ENCODE measurements around the gene MOB1A.

MOB1A gene

DNA sequence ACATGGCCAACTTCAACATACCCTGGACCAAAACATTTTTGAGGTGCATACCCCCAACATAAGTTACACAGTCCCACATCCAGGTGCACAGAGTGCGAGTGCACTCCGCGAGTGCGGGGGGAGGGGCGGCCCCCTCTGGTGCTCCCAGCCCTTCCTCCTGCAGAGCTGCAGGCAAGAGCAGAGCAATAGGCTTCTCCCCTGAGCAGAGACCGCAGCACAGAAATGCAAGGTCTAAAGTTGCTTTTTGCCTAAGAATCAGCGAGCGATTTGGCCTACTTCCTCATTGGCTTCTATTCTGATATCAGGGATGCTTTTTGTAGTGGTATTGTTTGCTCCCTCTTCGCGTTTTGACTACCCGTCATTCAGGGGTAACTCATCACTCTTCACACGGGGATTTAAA lies 71.6 kb downstream of the MOB1A start:
- no peak for DNase-seq (ENCODE audit: low read depth in 3 of 3, low spot score in 1 of 3)

DNA sequence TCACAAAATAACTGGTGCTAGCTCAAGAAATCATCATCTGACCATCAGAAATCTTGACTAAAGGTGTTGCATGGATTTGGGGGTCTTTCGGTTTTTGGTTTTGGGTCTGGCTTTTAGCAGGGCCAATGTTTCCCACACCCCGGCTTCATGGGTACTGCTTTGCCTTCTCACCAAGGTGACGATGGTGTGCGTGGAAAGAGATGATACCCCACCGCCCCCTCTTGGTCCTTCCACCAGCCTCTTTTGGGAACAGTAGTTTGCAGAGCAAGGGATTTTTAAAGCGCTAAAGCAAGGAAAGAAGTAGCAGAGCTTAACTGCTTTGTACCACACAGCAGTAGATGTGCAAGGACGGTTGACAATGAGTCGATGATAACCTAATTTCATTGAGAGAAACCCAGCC lies 73.3 kb downstream of the MOB1A start:
- DNase-seq (ENCODE audit: low read depth in 3 of 3, low spot score in 1 of 3): no peak

DNA sequence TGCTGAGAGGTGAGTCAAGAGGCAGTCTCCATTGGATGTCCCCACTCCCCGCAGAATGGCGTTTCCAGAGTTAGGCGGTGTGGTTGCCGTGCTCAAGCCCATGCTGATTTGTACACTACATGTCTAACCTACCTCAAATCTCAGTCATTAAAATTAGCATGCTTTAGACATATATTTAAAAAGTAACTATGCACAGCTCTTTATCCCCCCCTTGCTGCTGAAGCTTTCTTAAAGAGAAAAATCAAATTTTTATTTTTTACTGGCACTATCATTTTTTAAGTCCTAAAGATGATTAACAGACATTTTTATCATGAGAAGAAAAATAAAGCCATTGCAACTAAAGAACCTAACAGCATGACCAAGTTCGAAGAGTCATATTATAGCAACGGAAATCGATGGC lies 73.8 kb downstream of the MOB1A start:
- DNase-seq (ENCODE audit: low read depth in 3 of 3, low spot score in 1 of 3): no peak

DNA sequence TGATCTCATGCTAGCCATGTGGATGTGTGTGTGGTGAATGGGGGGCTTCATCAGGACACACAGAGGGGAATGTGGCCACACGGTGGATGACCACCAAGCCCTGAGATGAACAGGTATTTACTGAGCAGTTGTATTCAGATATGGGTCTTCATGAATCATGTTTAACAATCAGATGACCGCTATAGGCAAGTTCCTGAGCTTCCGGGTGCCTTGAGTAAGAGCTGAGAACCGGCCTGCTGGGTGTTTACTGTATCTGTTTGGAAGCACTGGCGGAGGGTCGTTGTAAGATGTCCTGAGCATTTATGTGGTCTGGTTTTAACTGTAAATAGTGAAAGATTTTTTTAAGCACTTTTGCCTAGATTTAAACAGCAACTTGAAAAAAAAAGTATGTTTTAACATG lies 74.9 kb downstream of the MOB1A start:
- DNase-seq (ENCODE audit: low read depth in 3 of 3, low spot score in 1 of 3): no peak
